ENCODE data around the gene PLEKHH1.

GRCh38 chr14:67490196-67490595, 42.9 kb upstream of the PLEKHH1 start:
- TF ChIP-seq CTCF (IDR thresholded peaks at IDR 0.05; ENCODE audit: low read depth, low read length, missing input control) = no peak
- TF ChIP-seq FOXA1 (IDR thresholded peaks at IDR 0.05) = no peak
- TF ChIP-seq NR2F2 (IDR thresholded peaks at IDR 0.05) = no peak
- TF ChIP-seq YY1 (IDR thresholded peaks at IDR 0.05) = no peak
- TF ChIP-seq REST (IDR thresholded peaks at IDR 0.05) = no peak
- no peak for TF ChIP-seq MAX (IDR thresholded peaks at IDR 0.05)
- TF ChIP-seq ZBTB33 (IDR thresholded peaks at IDR 0.05) = no peak
- TF ChIP-seq RAD21 (IDR thresholded peaks at IDR 0.05) = no peak
- no peak for TF ChIP-seq GABPA (IDR thresholded peaks at IDR 0.05 in 1 of 2, conservative IDR thresholded peaks at IDR 0.05 in 1 of 2)
- TF ChIP-seq TAF1 (conservative IDR thresholded peaks at IDR 0.05) = no peak

All from liver (tissue), 3 donors.